Measurements from ENCODE around the gene SLC39A11. TPM values are rescaled to one million over a fixed set of nuclear protein-coding genes. Genes with fewer than 3 reads are reported as not detected.
"Not testable (repeated sequence)": the region's sequence is repeated elsewhere in the genome, so short reads cannot be mapped to it uniquely, and the experiment has no call there.

Gene SLC39A11
- total RNA-seq, 1 experiment from 2014 or later: 8.6 TPM

- DNase-seq (ENCODE audit: low read depth): no peak
These were observed 140.3 kb downstream of the SLC39A11 start for GRCh38 chr17:72952220-72952619.

GRCh38 chr17:72950242-72950931 lies 142.1 kb downstream of the SLC39A11 start:
- no peak for DNase-seq (ENCODE audit: low read depth)

GRCh38 chr17:72948115-72948514 lies 144.4 kb downstream of the SLC39A11 start:
- no peak for DNase-seq (ENCODE audit: low read depth)

- DNase-seq (ENCODE audit: low read depth): no peak
These were observed 145.0 kb downstream of the SLC39A11 start for GRCh38 chr17:72947475-72947874.

- DNase-seq (ENCODE audit: low read depth): no peak
These were observed 145.8 kb downstream of the SLC39A11 start for GRCh38 chr17:72946696-72947095.

- no peak for DNase-seq (ENCODE audit: low read depth)
These were observed 146.3 kb downstream of the SLC39A11 start for GRCh38 chr17:72946156-72946555.

- no peak for DNase-seq (ENCODE audit: low read depth)
These were observed 147.0 kb downstream of the SLC39A11 start for GRCh38 chr17:72945473-72945872.

GRCh38 chr17:72943826-72944689 lies 148.4 kb downstream of the SLC39A11 start:
- DNase-seq (ENCODE audit: low read depth): no peak

- no peak for DNase-seq (ENCODE audit: low read depth)
These were observed 149.9 kb downstream of the SLC39A11 start for GRCh38 chr17:72942579-72942978.

- no peak for DNase-seq (ENCODE audit: low read depth)
These were observed 152.0 kb downstream of the SLC39A11 start for GRCh38 chr17:72940496-72940895.

GRCh38 chr17:72938482-72938881 lies 154.0 kb downstream of the SLC39A11 start:
- no peak for DNase-seq (ENCODE audit: low read depth)

- no peak for DNase-seq (ENCODE audit: low read depth)
These were observed 154.8 kb downstream of the SLC39A11 start for GRCh38 chr17:72937707-72938106.

- not testable (repeated sequence) for DNase-seq (ENCODE audit: low read depth)
These were observed 155.2 kb downstream of the SLC39A11 start for GRCh38 chr17:72937254-72937653.

GRCh38 chr17:72935984-72936383 lies 156.5 kb downstream of the SLC39A11 start:
- DNase-seq (ENCODE audit: low read depth): no peak

- no peak for DNase-seq (ENCODE audit: low read depth)
These were observed 157.6 kb downstream of the SLC39A11 start for GRCh38 chr17:72934927-72935326.

- DNase-seq (ENCODE audit: low read depth): no peak
These were observed 160.9 kb downstream of the SLC39A11 start for GRCh38 chr17:72931635-72932034.

GRCh38 chr17:72931163-72931562 lies 161.3 kb downstream of the SLC39A11 start:
- DNase-seq (ENCODE audit: low read depth): no peak

GRCh38 chr17:72930031-72930430 lies 162.5 kb downstream of the SLC39A11 start:
- DNase-seq (ENCODE audit: low read depth): no peak

GRCh38 chr17:72928454-72929136 lies 163.9 kb downstream of the SLC39A11 start:
- no peak for DNase-seq (ENCODE audit: low read depth)

- DNase-seq (ENCODE audit: low read depth): no peak
These were observed 164.7 kb downstream of the SLC39A11 start for GRCh38 chr17:72927760-72928159.

GRCh38 chr17:72927146-72927545 lies 165.3 kb downstream of the SLC39A11 start:
- DNase-seq (ENCODE audit: low read depth): no peak

GRCh38 chr17:72926171-72926570 lies 166.3 kb downstream of the SLC39A11 start:
- DNase-seq (ENCODE audit: low read depth): peak; percentile 9
